ENCODE measurements around the gene SORL1.
A peak's percentile ranks its signal among the peaks of the same experiment; 100 is the strongest.

Gene SORL1

DNA sequence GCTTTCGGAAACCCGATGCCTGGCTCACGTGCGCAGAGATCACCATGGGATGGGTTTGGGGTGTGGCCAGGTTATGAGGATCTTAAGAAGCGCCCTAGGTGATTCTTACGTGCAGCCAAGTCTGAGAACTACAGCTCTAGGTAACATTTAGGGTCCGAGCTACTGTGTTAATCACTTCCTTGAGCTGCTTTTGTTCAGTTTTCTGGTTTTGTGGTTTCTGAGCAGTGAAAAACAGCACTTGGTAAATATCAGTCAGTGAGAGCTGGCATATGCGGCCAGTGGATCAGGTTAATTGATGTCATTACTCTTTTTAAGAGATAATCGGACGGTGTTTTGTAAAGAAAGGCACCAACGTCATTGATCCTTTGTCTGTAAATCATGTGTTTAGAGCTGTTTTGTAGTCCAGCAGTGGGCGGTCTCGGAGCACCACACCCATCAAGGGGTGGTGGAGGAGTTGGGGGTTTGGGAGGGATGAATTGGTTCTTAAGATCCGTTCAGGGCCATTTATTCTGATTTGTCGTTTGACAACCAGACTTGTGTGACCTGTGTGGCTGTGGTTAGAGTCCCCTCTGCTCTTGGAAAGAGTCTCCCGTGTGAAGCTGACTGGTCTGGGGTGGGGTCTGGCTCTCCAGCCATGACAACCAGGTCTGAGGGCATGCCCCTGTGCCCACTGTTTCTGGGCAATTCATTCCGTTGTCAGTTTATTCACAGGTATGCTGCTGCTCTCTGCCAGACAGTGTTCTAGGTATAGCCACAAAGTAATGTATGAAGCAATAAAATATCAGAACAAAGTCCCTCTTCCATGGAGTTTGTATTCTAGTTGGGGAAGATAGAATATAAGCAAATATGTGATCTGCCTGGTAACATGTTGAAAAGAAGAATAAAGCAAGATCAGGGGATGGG, 62.6 kb downstream of the SORL1 start:
- TF ChIP-seq, protein P1, sequence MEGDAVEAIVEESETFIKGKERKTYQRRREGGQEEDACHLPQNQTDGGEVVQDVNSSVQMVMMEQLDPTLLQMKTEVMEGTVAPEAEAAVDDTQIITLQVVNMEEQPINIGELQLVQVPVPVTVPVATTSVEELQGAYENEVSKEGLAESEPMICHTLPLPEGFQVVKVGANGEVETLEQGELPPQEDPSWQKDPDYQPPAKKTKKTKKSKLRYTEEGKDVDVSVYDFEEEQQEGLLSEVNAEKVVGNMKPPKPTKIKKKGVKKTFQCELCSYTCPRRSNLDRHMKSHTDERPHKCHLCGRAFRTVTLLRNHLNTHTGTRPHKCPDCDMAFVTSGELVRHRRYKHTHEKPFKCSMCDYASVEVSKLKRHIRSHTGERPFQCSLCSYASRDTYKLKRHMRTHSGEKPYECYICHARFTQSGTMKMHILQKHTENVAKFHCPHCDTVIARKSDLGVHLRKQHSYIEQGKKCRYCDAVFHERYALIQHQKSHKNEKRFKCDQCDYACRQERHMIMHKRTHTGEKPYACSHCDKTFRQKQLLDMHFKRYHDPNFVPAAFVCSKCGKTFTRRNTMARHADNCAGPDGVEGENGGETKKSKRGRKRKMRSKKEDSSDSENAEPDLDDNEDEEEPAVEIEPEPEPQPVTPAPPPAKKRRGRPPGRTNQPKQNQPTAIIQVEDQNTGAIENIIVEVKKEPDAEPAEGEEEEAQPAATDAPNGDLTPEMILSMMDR (conservative IDR thresholded peaks at IDR 0.05; ENCODE audit: low read depth, low read length), result no peak
- no peak overlapping the region for H3K4me3 ChIP-seq (ENCODE audit: low read depth, low read length)
- no peak for DNase-seq (ENCODE audit: low read depth)

DNA sequence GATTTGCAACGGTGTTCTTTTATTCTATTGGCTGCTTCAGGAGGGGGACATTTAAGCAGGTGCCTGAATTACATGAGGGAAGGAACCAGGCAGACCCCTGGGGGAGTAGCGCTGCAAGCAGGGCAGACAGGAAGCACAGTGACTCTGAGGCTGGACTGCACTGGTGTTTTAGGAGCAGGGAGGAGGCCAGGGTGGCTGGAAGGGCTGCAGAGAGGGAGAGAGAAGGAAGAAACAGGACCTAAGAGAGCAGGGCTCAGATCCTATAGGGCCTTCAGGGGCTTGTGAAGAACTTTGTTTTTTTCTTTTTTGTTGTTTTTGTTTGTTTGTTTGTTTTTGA, 63.2 kb downstream of the SORL1 start:
- no peak overlapping the region for H3K4me3 ChIP-seq (ENCODE audit: low read depth, low read length)
- no peak for DNase-seq (ENCODE audit: low read depth)
- TF ChIP-seq, protein P1 (conservative IDR thresholded peaks at IDR 0.05; ENCODE audit: low read depth, low read length), result no peak

DNA sequence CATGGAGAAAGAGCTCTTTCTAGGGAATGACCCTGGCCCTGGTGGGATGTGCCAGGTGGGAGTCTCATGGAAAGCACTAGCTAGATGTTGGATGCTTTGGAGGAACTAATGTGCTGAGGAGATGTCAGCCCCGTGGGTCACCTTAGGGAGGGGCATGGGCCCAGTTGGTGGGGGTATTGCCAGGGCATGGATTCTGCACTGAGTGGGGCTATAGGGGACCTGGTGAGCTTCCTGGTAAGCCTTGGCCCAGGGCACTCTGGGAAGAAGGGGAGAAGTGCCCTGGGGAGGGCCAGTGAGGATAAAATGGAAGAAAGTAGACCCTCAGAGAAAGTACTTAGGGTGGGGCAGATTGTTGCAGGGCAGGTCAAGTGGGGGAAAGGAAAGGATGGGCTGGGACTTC, 65.9 kb downstream of the SORL1 start:
- TF ChIP-seq, protein P1 (conservative IDR thresholded peaks at IDR 0.05; ENCODE audit: low read depth, low read length), result no peak
- H3K4me3 ChIP-seq (ENCODE audit: low read depth, low read length), result no peak overlapping the region
- DNase-seq (ENCODE audit: low read depth), result no peak

DNA sequence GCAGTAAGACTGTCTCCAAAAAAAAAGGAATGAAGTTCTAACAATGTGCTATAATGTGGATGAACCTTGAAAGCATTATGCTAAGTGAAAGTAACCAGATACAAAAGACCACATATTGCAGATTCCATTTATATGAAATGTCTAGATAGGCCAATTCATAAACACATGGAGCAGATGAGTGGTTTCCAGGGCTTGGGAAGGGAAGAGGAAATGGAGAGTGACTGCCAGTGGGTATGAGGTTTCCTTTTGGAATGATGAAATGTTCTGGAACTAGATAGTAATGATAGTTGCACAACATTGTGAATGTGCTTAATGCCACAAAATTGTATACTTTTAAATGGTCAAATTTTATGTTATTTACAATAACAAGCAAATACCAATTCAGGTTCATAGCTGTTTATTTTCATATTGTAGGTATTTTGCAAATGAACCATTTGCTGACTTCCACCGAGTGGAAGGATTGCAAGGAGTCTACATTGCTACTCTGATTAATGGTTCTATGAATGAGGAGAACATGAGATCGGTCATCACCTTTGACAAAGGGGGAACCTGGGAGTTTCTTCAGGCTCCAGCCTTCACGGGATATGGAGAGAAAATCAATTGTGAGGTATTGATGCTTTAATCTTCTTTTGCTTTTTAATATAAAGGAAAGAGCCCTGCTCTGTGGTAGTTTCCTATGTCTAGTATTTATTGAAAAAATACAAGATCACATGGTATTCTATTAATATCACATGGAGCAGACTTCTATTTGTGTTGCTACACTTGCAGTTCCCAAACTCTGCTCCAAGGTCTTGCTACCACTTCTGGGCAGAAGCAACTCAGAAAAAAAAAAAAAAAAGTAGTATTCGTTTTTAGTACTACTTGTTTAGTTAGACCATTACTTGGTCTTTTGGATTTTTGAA, 68.4 kb downstream of the SORL1 start:
- peak; percentile 33 for DNase-seq (ENCODE audit: low read depth)
- no peak overlapping the region for H3K4me3 ChIP-seq (ENCODE audit: low read depth, low read length)
- TF ChIP-seq, protein P1 (conservative IDR thresholded peaks at IDR 0.05; ENCODE audit: low read depth, low read length), result no peak

DNA sequence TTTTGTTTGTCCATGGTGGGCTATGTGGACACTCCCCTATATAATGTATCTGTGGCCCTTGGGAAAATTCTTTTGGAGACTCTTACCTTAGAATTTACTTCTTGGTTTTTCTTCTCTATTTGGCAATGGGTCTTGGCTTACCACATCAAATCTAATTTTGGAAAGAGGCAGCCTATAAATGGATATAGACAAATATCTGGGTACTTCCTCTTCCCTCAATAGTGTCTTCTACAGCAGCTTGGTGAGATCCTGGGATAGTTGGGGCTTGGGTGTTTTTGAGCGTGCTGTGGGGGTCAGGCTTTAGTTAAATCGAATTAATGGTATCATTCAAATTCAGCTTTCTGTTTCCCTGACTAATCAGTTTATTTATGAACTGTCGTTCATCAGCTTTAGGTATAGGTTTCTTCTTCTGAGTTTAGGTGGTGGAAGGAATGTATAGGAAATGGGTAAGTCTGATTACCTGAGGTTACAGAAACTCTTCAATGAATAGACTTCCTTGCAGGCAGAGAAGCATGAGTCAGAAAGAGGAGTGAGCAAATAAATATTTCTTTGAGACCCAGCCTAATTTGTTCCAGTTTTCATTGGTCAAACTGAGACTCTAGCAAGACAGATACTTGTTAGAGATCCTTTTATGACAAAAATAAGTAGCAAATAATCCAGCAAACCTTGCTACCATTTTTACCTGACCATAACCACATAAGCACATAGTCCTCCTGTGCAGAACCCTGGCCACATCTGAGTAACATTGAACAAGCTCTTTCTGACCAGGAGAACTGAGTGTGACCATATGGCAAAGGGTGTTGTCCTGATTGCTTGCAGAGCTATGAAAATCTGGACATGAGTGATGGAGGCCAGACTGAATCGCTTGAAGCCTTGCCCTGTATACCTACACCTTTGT, 69.3 kb downstream of the SORL1 start:
- TF ChIP-seq, protein P1 (conservative IDR thresholded peaks at IDR 0.05; ENCODE audit: low read depth, low read length), result no peak
- no peak overlapping the region for H3K4me3 ChIP-seq (ENCODE audit: low read depth, low read length)
- no peak for DNase-seq (ENCODE audit: low read depth)
